A673 (cell line): ENCODE data around the gene EHMT1. TPM values are rescaled to one million over a fixed set of nuclear protein-coding genes. Genes with fewer than 3 reads are reported as not detected.

ENCODE experiments used
- BruUV-seq: library from RNA; stranded (reverse); fragments of 400-500 nt; replicated peaks from 2 replicates; lab custom pipeline; 2021; lab: Mats Ljungman, UMichigan
- CTCF ChIA-PET: fragments of 300-600 bp; sonication (Branson Sonifier 250); formaldehyde crosslinking; loops from one replicate; lab custom pipeline; 2022; ENCODE audit warnings: antibody characterized with exemption; lab: Charles Lee
- POLR2A ChIA-PET: fragments of 300-600 bp; sonication (Branson Sonifier 250); formaldehyde crosslinking; loops from one replicate; lab custom pipeline; 2022; ENCODE audit warnings: antibody characterized with exemption; ENCODE audit not compliant: low non-redundant PET; lab: Charles Lee
- DNase-seq: peaks from one replicate; pipeline ENCODE4 v3.0.0-alpha.2; 2015; ENCODE audit warnings: low spot score
- H3K27ac ChIP-seq: fragments of 200-600 bp; sonication (generic); 2 replicates; pipeline ENCODE4 v1.5.1; 2016; ENCODE audit warnings: mixed run types, low read depth, mild to moderate bottlenecking, mixed read lengths, antibody characterized with exemption, low read length; ENCODE audit not compliant: poor library complexity, severe bottlenecking
- H3K27me3 ChIP-seq: fragments of 200-600 bp; sonication (generic); replicated peaks from 2 replicates; pipeline ENCODE4 v1.6.1; 2017; ENCODE audit warnings: mixed run types, low read depth, mild to moderate bottlenecking, mixed read lengths, antibody characterized with exemption, low read length; ENCODE audit not compliant: insufficient read depth, poor library complexity
- H3K36me3 ChIP-seq: fragments of 200-600 bp; sonication (generic); 2 replicates; pipeline ENCODE4 v1.6.1; 2016; ENCODE audit warnings: mixed run types, mild to moderate bottlenecking, mixed read lengths, antibody characterized with exemption, low read length; ENCODE audit not compliant: insufficient read depth, poor library complexity, severe bottlenecking
- H3K4me1 ChIP-seq: fragments of 200-600 bp; sonication (generic); 2 replicates; pipeline ENCODE4 v1.6.1; 2017; ENCODE audit warnings: mixed run types, mild to moderate bottlenecking, mixed read lengths, antibody characterized with exemption, low read length; ENCODE audit not compliant: insufficient read depth, poor library complexity, severe bottlenecking
- H3K4me3 ChIP-seq: fragments of 200-600 bp; sonication (generic); 2 replicates; pipeline ENCODE4 v1.5.1; 2016; ENCODE audit warnings: low read depth, mixed run types, mild to moderate bottlenecking, mixed read lengths, low read length; ENCODE audit not compliant: poor library complexity, severe bottlenecking
- H3K9me3 ChIP-seq: fragments of 200-600 bp; sonication (generic); 2 replicates; pipeline ENCODE4 v1.6.1; 2016; ENCODE audit warnings: mixed run types, low read depth, mild to moderate bottlenecking, mixed read lengths, antibody characterized with exemption, low read length; ENCODE audit not compliant: poor library complexity, severe bottlenecking
- EZH2 ChIP-seq: fragments of 200-600 bp; sonication (generic); IDR thresholded peaks from 2 replicates; pipeline ENCODE4 v1.6.1; 2017; ENCODE audit warnings: borderline replicate concordance, low read depth, mild to moderate bottlenecking, mixed read lengths, antibody characterized with exemption, low read length; ENCODE audit not compliant: poor library complexity, severe bottlenecking
- intact Hi-C: fragments of 100-400 bp; cut with micrococcal nuclease; formaldehyde crosslinking; loops from one replicate; pipeline ENCODE4 v1.10.0; 2022; ENCODE audit not compliant: unreplicated experiment
- total RNA-seq: library from RNA; stranded (reverse); gene quantifications from 2 replicates; pipeline ENCODE4 v1.2.3, GENCODE V29; 2021
- TF ChIP-seq, protein P1 (sequence below): fragments of 300-800, 200-600 bp; sonication (generic); conservative IDR thresholded peaks from 2 replicates; pipeline ENCODE4 v1.5.1; 2017; ENCODE audit warnings: low read depth, mild to moderate bottlenecking, antibody characterized with exemption, low read length, moderate library complexity, mixed read lengths

EHMT1 gene
- total RNA-seq, 1 experiment from 2014 or later: 115 TPM

GRCh38 chr9:137630126-137630525 is 11.3 kb downstream of the EHMT1 start:
- intact Hi-C loops: no loop called here
- Histone ChIP-seq H3K4me3 (no peak overlapping the region), H3K27me3 (no peaks in the 10 kb centered on the region), H3K4me1 (peaks cover 10% of the 10 kb centered on the region), H3K36me3 (no peaks in the 10 kb centered on the region), H3K9me3 (no peaks in the 10 kb centered on the region), H3K27ac (no peak overlapping the region)
- CTCF ChIA-PET: no interaction called here
- DNase-seq: no peak
- TF ChIP-seq, protein P1, sequence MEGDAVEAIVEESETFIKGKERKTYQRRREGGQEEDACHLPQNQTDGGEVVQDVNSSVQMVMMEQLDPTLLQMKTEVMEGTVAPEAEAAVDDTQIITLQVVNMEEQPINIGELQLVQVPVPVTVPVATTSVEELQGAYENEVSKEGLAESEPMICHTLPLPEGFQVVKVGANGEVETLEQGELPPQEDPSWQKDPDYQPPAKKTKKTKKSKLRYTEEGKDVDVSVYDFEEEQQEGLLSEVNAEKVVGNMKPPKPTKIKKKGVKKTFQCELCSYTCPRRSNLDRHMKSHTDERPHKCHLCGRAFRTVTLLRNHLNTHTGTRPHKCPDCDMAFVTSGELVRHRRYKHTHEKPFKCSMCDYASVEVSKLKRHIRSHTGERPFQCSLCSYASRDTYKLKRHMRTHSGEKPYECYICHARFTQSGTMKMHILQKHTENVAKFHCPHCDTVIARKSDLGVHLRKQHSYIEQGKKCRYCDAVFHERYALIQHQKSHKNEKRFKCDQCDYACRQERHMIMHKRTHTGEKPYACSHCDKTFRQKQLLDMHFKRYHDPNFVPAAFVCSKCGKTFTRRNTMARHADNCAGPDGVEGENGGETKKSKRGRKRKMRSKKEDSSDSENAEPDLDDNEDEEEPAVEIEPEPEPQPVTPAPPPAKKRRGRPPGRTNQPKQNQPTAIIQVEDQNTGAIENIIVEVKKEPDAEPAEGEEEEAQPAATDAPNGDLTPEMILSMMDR: no peak
- TF ChIP-seq EZH2: no peak
- BruUV-seq: no TSS peak
- POLR2A ChIA-PET: interaction anchor here (0.6 kb wide), 1 partner anchor 747 kb away, joined by 3 read pairs; no protein-coding TSS in a partner anchor

DNA sequence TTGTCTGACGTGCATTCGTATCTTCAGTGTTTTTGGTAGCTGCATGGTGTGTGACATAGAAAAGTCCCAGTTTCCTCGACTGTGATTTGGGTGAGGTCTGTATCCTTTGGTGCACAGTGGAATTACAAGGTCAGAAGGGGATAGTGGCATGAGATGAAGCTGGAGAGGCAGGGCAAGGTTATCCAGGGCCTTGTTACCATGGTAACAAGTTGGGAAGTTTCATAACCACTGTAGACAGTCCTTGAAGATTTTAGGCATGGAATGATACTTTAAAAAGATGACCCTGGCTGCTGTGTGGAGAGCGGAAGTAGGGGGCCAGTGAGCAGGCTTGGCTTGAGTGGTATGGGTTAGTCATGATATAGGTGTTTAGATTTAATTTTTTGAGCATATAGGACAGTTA is 11.9 kb downstream of the EHMT1 start:
- no peak for DNase-seq
- ChIA-PET CTCF (no interaction called here), POLR2A (no interaction called here)
- intact Hi-C loops: no loop called here
- no peak overlapping the region for H3K27ac ChIP-seq
- no peaks in the 10 kb centered on the region for H3K9me3 ChIP-seq
- H3K36me3 ChIP-seq: no peaks in the 10 kb centered on the region
- H3K4me3 ChIP-seq: no peak overlapping the region
- TF ChIP-seq, protein P1: no peak
- no peak for TF ChIP-seq EZH2
- H3K4me1 ChIP-seq: peaks cover 10% of the 10 kb centered on the region
- BruUV-seq: no TSS peak
- H3K27me3 ChIP-seq: no peaks in the 10 kb centered on the region

DNA sequence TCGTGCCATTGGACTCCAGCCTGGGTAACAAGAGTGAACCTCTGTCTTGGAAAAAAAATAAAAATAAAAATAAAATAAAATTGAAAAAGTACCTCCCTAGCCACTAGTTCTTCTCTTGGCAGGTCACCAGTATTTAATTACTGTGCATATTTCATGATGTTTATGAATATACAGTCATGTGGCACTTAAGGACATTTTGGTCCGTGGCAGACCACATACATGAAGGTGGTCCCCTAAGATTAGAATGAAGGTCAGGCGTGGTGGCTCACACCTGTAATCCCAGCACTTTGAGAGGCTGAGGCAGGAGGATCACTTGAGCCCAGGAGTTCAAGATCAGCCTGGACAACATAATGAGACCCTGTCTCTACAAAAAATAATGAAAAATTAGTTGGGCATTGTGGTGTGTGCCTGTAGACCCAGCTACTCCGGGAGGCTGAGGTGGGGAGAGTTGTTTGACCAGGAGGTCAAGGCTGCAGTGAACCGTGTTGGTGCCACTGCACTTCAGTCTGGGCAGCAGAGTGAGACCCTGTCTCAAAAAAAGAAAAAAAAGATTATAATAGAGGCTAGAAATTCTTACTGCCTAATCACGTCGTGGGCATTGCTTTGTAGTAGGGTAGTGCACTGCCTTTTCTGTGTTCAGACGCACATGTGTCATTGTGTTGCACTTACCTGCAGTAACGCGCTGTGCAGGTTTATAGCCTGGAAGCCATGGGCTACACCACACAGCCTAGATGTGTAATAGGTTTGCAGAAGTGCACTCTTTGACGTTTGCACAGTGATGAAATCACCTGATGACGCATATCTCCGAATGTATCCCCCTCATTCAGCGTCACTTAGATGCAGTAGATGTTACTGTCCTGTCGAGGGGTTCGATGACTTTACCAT is 12.8 kb downstream of the EHMT1 start:
- Histone ChIP-seq H3K9me3 (no peaks in the 10 kb centered on the region), H3K4me3 (no peak overlapping the region), H3K4me1 (peaks cover 10% of the 10 kb centered on the region), H3K27me3 (no peaks in the 10 kb centered on the region), H3K27ac (no peak overlapping the region), H3K36me3 (no peaks in the 10 kb centered on the region)
- CTCF ChIA-PET: no interaction called here
- TF ChIP-seq, protein P1: no peak
- no TSS peak for BruUV-seq
- DNase-seq: no peak
- intact Hi-C loops: no loop called here
- POLR2A ChIA-PET: no interaction called here
